Epithelial cell of esophagus (primary cell): ENCODE results near the gene MRPL18.
"Not testable (repeated sequence)": the region's sequence is repeated elsewhere in the genome, so short reads cannot be mapped to it uniquely, and the experiment has no call there.

Experiments used
- DNase-seq: peaks from one replicate; pipeline ENCODE4 v3.0.0; 2010; ENCODE audit warnings: low read depth
- H3K4me3 ChIP-seq: 2 replicates; pipeline ENCODE4 v1.5.1; 2011; ENCODE audit warnings: mild to moderate bottlenecking, low read length, control low read depth
- CTCF ChIP-seq: IDR thresholded peaks from 2 replicates; pipeline ENCODE4 v1.5.1; 2011; ENCODE audit warnings: low read depth, mild to moderate bottlenecking, low read length, control low read depth, inconsistent platforms; ENCODE audit not compliant: insufficient read depth; ENCODE audit errors: missing control alignments

MRPL18 gene

GRCh38 chr6:159790956-159791598 lies 810 bp downstream of the MRPL18 start:
- peak overlapping the region; percentile 80 for H3K4me3 ChIP-seq
- peak; percentile 20 for DNase-seq
- no peak for TF ChIP-seq CTCF

- not testable (repeated sequence) for DNase-seq, H3K4me3 ChIP-seq
Observed at GRCh38 chr6:159794976-159795375, 4.7 kb downstream of the MRPL18 start.

- no peak overlapping the region for H3K4me3 ChIP-seq
- no peak for DNase-seq
- no peak for TF ChIP-seq CTCF
Observed at GRCh38 chr6:159797554-159797953, 7.3 kb downstream of the MRPL18 start.

- no peak within 1 kb of the TSS for H3K4me3 ChIP-seq
- TF ChIP-seq CTCF: no peak
- DNase-seq: no peak
Observed at GRCh38 chr6:159800141-159800865, 10.0 kb downstream of the MRPL18 start, which contains the start of gene PNLDC1. Gene PNLDC1, plus strand, starts transcription at chr6:159800276. Its CDS starts 32 bp downstream, at chr6:159800308.

- no peak for TF ChIP-seq CTCF
- no peak overlapping the region for H3K4me3 ChIP-seq
- DNase-seq: peak; percentile 36
Observed at GRCh38 chr6:159801935-159802334, 11.7 kb downstream of the MRPL18 start.

- H3K4me3 ChIP-seq: no peak overlapping the region
- TF ChIP-seq CTCF: no peak
- DNase-seq: no peak
Observed at GRCh38 chr6:159804504-159804903, 14.2 kb downstream of the MRPL18 start.

GRCh38 chr6:159805440-159806020 lies 15.3 kb downstream of the MRPL18 start:
- no peak overlapping the region for H3K4me3 ChIP-seq
- no peak for TF ChIP-seq CTCF
- no peak for DNase-seq
